HL-60/S4 (cell line): ENCODE measurements around the gene SPATA3.
"Not testable (repeated sequence)": the region's sequence is repeated elsewhere in the genome, so short reads cannot be mapped to it uniquely, and the experiment has no call there.

Source experiments
- in situ Hi-C: fragments of 300-500 bp; cut with MboI; formaldehyde crosslinking; loops from 2 replicates; pipeline ENCODE4 v1.14.3; 2022; ENCODE audit warnings: low sequenced_read_pairs

SPATA3 gene

DNA sequence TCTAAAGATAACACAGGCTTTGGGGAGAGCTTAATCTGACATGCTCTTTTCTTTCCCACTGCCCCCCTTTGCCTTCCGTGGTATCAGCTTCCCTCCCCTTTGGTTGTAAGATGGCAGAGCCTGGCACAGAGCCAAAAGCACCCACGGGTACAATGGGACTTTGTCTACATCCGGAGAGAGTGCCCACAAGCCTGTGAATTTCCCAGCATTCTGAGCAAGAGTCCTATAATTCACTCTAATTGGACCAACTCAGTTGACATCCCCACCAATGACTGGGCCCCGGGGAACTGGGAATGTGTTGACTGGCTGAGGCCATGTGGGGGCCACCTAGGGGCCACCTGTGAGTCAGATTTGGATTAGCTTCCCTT is 21.3 kb downstream of the SPATA3 start:
- in situ Hi-C loops = no loop called here

DNA sequence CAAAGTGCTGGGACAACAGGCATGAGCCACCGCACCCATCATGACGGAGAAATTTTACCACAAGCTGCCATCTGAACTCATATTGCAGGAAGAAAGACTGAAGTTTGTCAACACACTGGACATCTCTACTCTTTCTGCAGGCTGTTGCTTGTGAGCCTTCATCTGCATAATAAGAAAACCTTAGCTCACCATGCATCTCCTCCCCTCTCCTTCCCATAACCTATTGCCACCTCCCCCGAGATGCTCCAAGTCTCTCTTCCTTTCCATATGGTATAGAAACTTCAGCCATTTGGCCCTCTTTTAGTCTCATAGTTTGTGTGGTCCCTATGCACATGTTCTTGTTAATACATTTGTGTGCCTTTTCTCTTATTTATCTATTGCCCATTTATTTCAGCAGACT is 22.3 kb downstream of the SPATA3 start:
- in situ Hi-C loops = no loop called here

DNA sequence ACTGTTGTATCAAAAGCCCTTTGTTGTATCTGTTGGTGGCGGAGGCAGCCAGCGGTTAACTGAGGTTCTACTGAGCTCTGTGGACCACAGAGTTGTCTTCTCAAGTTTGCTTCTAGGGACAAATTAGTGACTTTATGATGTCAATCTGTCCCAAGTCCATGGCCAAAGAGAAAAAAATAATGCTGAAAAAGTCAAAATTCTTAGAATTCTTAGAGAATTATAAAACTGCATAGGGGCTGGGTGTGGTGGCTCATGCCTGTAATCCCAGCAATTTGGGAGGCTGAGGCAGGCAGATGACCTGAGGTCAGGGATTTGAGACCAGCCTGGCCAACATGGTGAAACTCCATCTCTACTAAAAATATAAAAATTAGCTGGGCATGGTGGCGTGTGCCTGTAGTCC is 29.1 kb downstream of the SPATA3 start:
- in situ Hi-C loops = not testable (repeated sequence)

DNA sequence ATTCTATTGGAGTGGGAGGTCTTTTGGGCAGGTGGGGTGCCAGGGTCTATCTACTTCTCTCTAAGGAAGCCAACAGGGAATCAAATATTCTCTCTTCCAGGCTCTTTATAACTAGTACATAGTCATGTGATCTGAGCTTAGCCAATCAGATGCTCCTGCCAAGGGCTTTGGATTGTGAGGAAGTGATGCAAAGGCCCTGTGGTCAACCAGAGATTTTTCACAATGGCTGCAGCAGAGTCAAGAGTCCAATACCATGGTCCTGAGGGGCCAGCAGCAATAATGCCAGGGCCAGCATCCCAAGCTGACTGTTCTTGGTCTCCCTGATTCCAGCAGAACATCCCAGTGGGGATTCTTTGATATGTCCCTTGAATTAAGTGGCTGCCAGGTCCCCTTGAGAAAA is 33.0 kb downstream of the SPATA3 start:
- in situ Hi-C loops = no loop called here

DNA sequence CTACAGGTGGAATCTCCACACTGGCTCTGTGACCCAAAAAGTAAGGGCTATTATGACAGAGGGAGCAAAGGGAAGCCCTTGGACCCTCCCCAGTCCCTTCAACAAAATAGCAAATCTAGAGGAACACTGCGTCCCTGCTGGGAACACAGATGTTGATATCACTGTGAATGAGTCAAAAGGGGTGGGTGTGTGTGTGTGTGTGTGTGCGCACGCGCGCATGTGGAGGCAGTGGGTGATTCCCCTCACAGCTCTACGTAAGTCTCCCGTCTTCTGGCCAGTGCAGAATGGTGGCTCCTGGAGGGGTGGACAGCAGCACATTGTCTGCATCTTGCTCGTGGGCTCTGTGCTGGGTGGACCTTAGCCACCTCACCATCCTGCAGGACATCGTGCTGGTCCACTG is 33.6 kb downstream of the SPATA3 start:
- in situ Hi-C loops = no loop called here

DNA sequence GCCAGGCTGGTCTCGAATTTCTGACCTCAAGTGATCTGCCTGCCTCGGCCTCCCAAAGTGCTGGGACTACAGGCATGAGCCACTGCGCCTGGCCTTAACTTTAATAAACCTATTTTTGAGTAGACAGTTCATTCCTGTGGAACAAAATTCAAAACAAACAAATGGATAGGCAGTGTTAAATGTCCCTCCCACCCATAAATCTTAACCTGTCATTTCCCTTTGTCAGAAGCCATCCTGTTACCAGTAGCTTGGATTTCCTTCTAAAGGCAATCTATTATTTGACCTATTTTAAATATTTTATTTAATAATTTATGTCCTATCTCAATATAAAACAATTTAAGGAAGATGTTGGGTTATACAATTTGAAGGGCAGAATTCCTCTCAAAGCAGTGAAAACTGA is 34.8 kb downstream of the SPATA3 start:
- in situ Hi-C loops = no loop called here

DNA sequence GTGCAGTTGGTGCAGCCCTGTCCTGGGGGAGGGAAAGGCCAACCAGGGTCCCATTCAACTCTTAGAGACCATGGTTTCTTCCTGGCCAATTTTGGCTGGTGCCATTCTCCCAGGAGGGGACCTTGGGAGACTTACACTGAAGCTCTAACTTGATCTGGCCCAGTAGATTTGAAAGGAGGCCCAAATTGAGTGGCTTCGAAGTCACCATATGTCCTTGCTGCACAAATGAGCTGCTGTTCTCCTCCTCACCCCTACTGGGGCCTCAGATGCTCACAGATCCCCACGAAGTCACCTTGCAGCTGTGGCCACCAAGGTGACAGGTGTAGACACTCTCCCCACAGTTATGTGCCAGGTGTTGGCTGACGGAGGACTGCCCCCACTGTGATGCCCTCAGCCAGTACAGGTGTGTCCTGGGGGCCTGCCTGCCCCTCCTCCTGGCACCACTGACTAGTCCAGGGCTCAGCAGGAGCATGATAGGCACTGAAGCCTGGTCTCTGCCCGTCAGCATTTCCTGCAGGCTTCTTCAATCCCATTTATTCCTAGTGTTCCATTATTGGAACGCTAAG is 36.7 kb downstream of the SPATA3 start:
- in situ Hi-C loops = no loop called here

DNA sequence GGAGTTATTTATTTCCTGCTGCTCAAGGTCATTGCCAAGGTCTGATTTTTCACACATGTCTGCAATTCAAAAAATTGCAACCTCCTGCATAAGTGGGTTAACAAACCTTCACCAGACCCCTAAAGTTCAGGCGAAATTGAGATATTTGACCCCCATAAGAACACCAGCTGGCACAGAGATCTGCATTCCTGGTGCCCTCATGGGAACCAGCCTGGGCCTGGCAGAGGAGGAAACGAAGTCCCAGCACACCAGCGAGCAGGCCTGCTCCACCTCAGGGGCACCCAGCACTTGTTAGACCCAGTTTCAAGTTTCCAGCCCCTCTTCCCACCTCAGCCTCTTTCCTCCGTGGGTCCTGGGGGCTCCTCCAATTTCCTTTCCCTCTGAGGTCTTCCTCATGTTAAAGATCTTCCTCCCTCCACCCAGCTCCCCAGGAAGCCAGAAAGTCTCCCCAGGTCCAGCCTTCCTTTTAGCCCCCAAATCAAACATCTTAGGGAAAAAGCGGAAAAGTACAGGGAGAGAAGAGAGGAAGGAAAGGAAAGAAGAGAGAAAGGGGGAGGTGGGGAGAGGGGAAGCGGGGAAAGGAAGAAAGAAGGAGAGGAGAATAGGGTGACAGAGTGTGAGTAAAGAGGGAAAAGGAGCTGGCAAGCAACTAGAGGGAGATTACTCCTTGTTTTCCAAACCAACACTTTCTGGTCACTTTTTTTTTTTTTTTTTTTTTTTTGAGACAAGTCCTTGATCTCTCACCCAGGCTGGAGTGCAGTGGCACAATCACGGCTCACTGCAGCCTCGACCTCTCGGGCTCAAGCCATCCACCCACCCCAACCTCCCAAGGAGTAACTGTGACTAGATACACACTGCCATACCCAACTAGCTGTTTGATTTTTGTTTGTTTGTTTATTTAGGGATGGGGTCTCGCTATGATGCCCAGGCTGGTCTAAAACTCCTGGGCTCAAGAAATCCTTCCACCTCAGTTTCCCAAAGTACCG is 37.5 kb downstream of the SPATA3 start:
- in situ Hi-C loops = no loop called here

DNA sequence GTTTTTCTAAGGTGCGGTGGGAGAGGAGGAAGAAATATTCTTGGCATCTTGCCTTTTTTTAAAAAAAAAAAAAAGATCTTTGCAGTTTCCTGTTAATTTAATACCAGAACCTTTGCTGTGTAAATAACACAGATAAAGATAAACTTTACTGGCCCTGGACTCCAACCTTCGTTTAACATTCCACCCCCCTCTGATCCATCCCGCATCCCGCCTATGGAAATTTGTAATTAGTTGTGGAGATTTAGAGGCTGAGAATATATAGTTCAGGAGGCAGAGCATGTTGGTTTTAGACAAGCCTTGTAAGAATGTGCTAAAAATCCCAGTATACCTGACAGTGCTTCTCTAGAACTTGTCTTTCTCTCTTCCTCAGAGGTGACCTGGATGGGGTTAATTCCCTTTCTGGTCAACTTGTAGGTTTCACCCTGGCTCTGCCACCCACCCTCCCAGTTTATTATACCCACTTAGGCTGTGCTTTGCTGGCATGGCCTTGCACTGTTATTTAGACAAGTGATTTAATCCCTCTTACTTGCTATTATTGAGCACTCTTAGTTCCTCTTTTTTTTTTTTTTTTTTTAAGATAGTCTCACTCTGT is 38.5 kb downstream of the SPATA3 start:
- in situ Hi-C loops = no loop called here

DNA sequence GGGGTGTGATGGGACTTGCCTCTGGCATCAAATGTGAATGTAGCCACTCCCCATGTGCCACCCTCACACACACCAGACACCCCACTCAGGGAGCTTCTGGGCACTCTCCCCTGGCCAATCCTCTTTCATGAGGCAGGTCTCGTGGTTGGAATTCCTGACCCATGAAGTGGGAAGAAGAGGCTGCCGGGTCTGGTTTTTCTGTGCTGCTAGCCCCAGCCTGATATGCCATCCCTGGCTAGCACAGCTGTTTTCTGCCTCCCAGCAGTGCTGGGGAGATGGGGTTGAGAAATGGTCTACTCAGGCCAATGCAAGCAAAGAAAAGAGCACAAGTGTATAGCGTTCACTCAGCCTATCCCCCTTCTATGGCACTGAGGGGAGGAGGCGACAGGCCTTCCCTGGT is 40.2 kb downstream of the SPATA3 start:
- in situ Hi-C loops = no loop called here

DNA sequence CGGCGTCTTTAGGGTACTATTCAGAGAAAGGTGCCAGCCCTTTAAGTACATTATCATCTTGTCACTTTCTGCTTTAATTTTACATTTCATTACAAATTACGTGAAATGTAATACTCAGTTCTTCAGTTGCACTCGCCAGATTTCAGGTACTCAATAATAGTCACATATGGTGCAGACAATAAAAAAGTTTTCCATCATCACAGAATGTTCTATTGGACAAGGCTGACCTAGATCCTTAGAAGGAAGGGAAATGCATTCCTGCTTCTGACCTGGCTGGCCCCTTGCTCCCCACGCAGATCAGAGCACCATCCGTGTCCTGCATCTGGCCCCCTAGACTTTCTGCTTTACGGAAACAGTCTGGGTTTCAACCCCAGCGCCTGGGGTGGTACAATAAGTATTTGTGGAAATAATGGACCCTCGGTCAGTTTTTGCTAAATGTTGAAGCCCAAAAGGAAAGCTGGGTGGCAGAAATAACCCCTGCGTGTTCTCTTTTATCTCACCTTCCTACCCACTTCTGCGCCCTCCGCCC is 40.7 kb downstream of the SPATA3 start:
- in situ Hi-C loops = no loop called here

DNA sequence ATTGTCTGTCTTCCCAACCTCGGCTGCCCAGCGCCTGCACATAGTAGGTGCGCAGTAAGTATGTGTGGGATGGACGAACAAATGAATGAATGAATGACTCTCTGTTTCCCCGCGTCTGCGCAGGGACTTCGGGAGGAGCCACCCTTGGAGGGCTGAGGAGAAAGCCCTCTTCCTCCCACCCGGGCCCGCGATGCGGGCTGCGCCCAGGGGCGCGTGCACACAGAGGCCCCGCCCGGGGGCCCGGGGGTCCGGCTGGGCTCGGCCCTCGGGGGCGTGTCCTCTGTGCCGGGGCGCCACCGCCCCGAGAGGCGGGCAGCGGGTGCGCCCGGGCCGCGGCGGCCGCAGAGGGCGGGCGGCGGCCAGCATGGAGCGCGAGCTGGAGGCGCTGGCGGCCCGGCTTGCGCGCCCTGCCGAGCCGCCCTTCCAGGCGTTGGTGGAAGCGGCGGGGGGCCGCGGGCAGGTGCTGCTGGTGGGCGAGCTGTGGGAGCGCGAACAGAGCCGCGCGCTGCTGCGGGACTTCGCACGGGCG is 41.3 kb downstream of the SPATA3 start, which contains the start of gene C2orf72:
TSS of gene C2orf72 (plus strand) at position 322 of the 529 bp plus-strand sequence. CDS start at position 365, 43 bp downstream.
- in situ Hi-C loops = no loop called here

DNA sequence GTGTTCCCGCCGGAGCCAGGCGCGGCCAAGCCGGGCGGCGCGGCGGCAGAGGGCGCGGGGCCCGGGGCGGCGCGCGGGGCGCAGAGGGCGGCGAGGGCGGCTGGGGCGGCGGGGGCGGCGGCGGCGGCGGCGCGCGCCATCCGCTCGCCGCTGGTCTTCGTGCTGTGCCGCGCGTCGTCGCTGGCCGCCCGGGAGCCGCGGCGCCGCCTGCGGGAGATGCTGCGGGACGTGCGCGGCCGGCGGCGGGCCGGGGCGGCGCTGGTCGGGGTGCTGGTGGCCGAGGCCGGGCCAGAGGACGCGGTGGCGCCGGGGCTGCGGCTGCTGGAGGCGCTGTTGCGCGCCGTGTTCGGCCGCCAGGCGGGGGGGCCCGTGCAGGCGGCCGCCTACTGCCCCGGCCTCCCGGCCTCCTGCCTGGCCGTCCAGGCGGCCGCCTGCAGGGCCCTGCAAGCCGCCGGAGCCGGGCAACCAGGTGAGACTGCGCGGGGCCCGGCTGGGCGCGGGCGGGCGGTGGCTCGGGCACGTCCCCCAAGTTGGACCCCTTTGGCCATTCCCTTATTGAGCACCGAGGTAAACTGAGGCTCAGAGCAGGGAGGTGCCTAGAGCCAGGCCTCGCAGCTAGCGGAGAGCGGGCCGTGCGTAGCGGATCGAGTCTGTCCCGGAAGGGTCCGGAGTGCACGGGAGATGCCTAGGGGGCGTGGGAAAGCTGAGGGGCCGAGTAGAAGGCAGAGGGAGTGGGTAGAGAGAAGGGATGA is 42.0 kb downstream of the SPATA3 start:
- in situ Hi-C loops = no loop called here

DNA sequence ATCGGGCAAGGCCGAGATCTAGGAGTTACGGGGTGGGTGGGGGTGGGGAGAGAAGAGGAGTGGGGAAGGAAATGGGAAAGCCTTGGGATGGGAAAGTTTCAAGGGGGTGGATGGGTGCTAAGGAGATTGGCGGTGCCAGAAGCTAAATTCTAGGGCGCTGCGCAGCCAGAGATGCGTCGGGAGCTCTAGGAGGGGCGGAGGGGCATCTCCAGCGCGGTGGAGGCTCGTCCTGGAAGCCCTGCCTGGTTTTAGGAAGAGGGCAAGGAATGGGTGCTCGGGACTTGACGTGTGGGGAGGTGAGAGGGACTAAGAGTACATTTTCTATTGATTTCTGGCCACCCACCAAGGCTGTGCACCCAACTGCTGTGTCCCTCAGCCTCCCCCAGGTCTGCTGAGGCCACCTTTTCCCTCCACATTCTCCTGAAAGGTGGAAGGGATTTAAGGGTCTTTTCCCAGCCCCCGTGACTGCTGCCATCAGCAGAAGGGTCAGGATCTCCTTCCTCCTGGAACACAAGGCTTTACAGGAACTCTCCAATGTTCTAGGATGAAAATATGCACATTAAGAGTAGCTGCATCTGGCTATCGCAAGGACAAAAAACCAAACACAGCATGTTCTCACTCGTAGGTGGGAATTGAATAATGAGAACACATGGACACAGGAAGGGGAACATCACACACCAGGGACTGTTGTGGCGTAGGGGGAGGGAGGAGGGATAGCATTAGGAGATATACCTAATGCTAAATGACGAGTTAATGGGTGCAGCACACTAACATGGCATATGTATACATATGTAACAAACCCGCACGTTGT is 42.8 kb downstream of the SPATA3 start:
- in situ Hi-C loops = no loop called here

DNA sequence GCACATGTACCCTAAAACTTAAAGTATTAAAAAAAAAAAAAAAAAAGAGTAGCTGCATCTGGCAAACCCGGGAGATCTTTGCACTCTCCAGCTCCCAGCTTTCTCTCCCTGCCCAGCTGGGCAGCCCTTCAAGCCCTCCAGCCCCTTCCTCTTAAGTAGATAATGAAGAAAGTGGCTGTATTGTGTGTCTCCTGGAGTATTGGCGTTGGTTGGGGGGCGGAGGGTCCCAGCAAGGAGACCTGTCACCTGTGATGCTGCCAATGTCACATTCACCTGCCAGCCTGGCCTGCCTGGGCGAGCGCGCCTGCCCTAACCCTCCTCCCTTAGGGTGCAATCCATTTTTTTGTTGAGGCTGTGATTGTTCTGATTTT is 43.4 kb downstream of the SPATA3 start:
- in situ Hi-C loops = no loop called here

DNA sequence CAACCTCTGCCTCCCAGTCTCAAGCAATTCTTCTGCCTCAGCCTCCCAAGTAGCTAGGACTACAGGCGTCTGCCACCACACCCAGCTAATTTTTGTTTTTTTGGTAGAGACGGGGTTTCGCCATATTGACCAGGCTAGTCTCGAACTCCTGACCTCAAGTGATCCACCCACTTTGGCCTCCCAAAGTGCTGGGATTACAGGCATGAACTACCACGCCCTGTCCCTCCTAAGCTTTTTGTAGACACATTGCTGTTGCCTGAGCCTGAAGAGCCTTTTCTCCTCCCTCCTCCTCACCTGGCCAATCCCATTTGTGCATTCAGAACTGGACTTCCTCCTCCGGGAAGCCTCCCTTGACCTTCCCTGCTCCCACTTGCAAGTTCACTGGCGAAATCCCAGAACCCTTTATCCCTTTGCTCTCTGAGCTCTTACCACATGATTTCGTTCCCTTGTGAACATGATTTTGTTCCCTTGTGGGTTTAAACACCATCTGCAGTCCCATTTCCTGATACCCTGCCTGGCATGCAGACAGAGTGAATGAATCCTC is 44.0 kb downstream of the SPATA3 start:
- in situ Hi-C loops = no loop called here

DNA sequence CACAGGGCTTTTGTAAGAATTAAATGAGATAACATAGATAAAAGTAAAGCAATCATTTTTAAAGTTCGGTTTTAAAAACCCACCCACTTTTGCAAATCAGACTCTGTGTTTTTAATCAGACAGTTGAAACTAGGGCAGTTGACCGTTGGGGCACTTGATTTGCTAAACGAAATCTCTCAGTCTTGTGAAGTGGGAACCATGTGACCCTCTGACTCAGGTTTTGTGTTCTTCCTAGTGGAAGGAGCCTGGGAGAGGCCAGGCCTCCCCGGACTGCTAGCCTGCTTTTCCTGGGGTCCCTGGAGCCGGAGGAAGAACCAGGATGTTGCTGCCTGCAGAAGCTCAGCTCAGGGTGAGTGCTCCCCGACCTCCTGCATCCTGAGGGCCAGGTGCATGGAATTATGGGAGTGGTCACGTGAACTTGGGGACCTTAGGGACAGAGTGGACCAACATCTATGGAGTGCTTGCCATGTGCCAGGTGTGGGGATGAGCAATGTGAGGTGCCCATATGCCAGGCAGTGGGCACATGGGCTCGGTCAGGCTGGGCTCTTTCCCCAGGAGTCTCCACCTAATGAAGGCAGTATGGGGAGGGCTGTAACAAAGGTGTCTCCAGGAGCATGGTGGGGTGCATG is 45.3 kb downstream of the SPATA3 start:
- in situ Hi-C loops = no loop called here

DNA sequence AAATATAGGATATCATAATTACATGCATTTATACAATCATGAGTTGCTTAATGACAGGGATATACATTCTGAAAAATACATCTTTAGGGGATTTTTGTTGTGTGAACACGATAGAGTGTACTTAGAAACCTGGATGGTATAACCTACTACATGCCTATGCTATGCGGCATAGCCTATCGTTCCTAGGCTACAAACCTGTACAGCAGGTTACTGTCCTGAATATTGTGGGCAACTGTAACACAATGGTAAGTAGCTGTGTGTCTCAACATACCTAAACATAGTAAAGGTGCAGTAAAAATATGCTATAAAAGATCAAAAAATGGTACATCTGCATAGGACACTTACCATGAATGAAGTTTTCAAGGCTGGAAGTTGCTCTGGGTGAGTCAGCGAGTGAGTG is 47.9 kb downstream of the SPATA3 start:
- in situ Hi-C loops = no loop called here

DNA sequence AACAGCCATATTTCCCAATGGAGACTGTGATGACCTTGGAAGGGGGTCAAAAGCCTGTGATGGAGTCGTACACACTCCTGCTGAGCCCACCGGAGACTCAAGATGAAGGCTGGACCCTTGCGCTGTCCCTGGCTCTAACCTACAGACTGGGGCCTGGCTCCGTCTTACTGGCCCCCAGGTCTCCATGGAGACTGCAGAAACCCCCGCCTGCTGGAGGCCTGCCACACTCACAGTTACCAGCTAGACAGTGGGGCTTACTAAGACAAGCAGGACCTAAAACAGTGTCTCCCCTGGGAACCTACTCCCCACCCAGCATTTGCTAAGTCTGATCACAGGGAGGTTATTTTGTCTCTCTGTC is 51.0 kb downstream of the SPATA3 start:
- in situ Hi-C loops = no loop called here
